Astrocyte (in vitro differentiated cells and primary cell): ENCODE data around the gene LBX2. TPM values are rescaled to one million over a fixed set of nuclear protein-coding genes. Genes with fewer than 3 reads are reported as not detected.
A peak's percentile ranks its signal among the peaks of the same experiment; 100 is the strongest.

Source experiments
- DNase-seq: peaks from one replicate; pipeline ENCODE4 v3.0.0-alpha.2; 2010; ENCODE audit warnings: low read depth
- FAIRE-seq: peaks from 2 replicates; lab custom pipeline; 2011; peaks lifted over from hg19 to GRCh38; lab: Jason Lieb, UNC
- H2AFZ ChIP-seq: 2 replicates; pipeline ENCODE4 v1.6.0; 2012; ENCODE audit warnings: low read depth, low read length, inconsistent platforms
- H3K27ac ChIP-seq: 2 replicates; pipeline ENCODE4 v1.5.1; 2011; ENCODE audit warnings: low read depth, low read length, inconsistent platforms
- H3K27me3 ChIP-seq: 2 replicates; pipeline ENCODE4 v1.6.0; 2011; ENCODE audit warnings: low read length, inconsistent platforms; ENCODE audit not compliant: insufficient read depth
- H3K36me3 ChIP-seq: 2 replicates; pipeline ENCODE4 v1.5.1; 2011; ENCODE audit warnings: low read length, inconsistent platforms; ENCODE audit not compliant: insufficient read depth
- H3K4me1 ChIP-seq: 2 replicates; pipeline ENCODE4 v1.5.1; 2011; ENCODE audit warnings: low read length, inconsistent platforms; ENCODE audit not compliant: insufficient read depth
- H3K4me2 ChIP-seq: 2 replicates; pipeline ENCODE4 v1.6.0; 2012; ENCODE audit warnings: low read length, inconsistent platforms
- H3K4me3 ChIP-seq: 2 replicates; pipeline ENCODE4 v1.5.1; 2011; ENCODE audit warnings: low read depth, mild to moderate bottlenecking, low read length, inconsistent platforms; ENCODE audit not compliant: insufficient read depth
- H3K79me2 ChIP-seq: 2 replicates; pipeline ENCODE4 v1.6.0; 2012; ENCODE audit warnings: mild to moderate bottlenecking, low read length, inconsistent platforms; ENCODE audit not compliant: insufficient read depth
- H3K9ac ChIP-seq: 2 replicates; pipeline ENCODE4 v1.6.0; 2012; ENCODE audit warnings: mild to moderate bottlenecking, low read length, inconsistent platforms
- H3K9me3 ChIP-seq: 2 replicates; pipeline ENCODE4 v1.5.1; 2012; ENCODE audit warnings: low read depth, mild to moderate bottlenecking, low read length, inconsistent platforms; ENCODE audit not compliant: insufficient read depth
- H4K20me1 ChIP-seq: 2 replicates; pipeline ENCODE4 v1.6.0; 2012; ENCODE audit warnings: low read length, inconsistent platforms; ENCODE audit not compliant: insufficient read depth
- H3K27ac Mint-ChIP-seq: one replicate; pipeline ENCODE4 v1.8.0; 2021; ENCODE audit warnings: mild to moderate bottlenecking, mixed read lengths; ENCODE audit not compliant: unreplicated experiment
- H3K27me3 Mint-ChIP-seq: one replicate; pipeline ENCODE4 v1.8.0; 2021; ENCODE audit warnings: low read depth, mixed read lengths; ENCODE audit not compliant: unreplicated experiment
- H3K36me3 Mint-ChIP-seq: one replicate; pipeline ENCODE4 v1.8.0; 2021; ENCODE audit warnings: low read depth, mixed read lengths; ENCODE audit not compliant: unreplicated experiment
- H3K4me1 Mint-ChIP-seq: one replicate; pipeline ENCODE4 v1.8.0; 2021; ENCODE audit warnings: low read depth, mixed read lengths; ENCODE audit not compliant: unreplicated experiment
- H3K4me3 Mint-ChIP-seq: one replicate; pipeline ENCODE4 v1.8.0; 2021; ENCODE audit warnings: mild to moderate bottlenecking, moderate library complexity, mixed read lengths; ENCODE audit not compliant: unreplicated experiment
- H3K9me3 Mint-ChIP-seq: one replicate; pipeline ENCODE4 v1.8.0; 2021; ENCODE audit warnings: mild to moderate bottlenecking, mixed read lengths; ENCODE audit not compliant: unreplicated experiment
- CTCF ChIP-seq: IDR thresholded peaks from 2 replicates; pipeline ENCODE4 v1.5.1; 2011; ENCODE audit warnings: low read depth, mild to moderate bottlenecking, inconsistent platforms, low read length, moderate library complexity; ENCODE audit not compliant: insufficient read depth
- EZH2 ChIP-seq: IDR thresholded peaks from 2 replicates; pipeline ENCODE4 v1.6.1; 2012; ENCODE audit warnings: mild to moderate bottlenecking, low read length, inconsistent platforms; ENCODE audit not compliant: insufficient read depth
- total RNA-seq: library from RNA; stranded (reverse); gene quantifications from 2 replicates; pipeline ENCODE4 v1.2.1, GENCODE V29; 2021

LBX2 gene
- total RNA-seq, 1 donor from 2014 or later = 1.0 TPM

GRCh38 chr2:74516650-74517049 is 17.2 kb upstream of the LBX2 start:
- FAIRE-seq (no peak), DNase-seq (no peak)
- no peaks in the 10 kb centered on the region for H3K79me2 ChIP-seq
- no peak for TF ChIP-seq CTCF
- no peak for TF ChIP-seq EZH2
- Mint-ChIP-seq H3K9me3 (peaks cover 8% of the 10 kb centered on the region), H3K36me3 (no peaks in the 10 kb centered on the region), H3K27me3 (peaks cover 75% of the 10 kb centered on the region), H3K4me3 (no peak overlapping the region), H3K4me1 (no peaks in the 10 kb centered on the region), H3K27ac (no peak overlapping the region)
- H3K4me2 ChIP-seq = peak overlapping the region; percentile 51
- H3K9me3 ChIP-seq = no peaks in the 10 kb centered on the region
- no peak overlapping the region for H3K4me3 ChIP-seq
- H4K20me1 ChIP-seq = peaks cover 6% of the 10 kb centered on the region
- H3K4me1 ChIP-seq = peaks cover 5% of the 10 kb centered on the region
- H3K9ac ChIP-seq = no peak overlapping the region
- no peaks in the 10 kb centered on the region for H3K36me3 ChIP-seq
- no peak overlapping the region for H2AFZ ChIP-seq
- peaks cover 85% of the 10 kb centered on the region for H3K27me3 ChIP-seq
- H3K27ac ChIP-seq = no peak overlapping the region

- no peaks in the 10 kb centered on the region for H3K36me3 ChIP-seq
- H3K4me1 ChIP-seq = peaks cover 10% of the 10 kb centered on the region
- DNase-seq = no peak
- H3K4me3 Mint-ChIP-seq = no peak overlapping the region
- H2AFZ ChIP-seq = peak overlapping the region; percentile 63
- H4K20me1 ChIP-seq = peaks cover 6% of the 10 kb centered on the region
- no peak overlapping the region for H3K9ac ChIP-seq
- H3K27ac Mint-ChIP-seq = no peak overlapping the region
- H3K79me2 ChIP-seq = no peaks in the 10 kb centered on the region
- peaks cover 91% of the 10 kb centered on the region for H3K27me3 ChIP-seq
- no peak for FAIRE-seq
- no peak overlapping the region for H3K4me3 ChIP-seq
- peaks cover 8% of the 10 kb centered on the region for H3K9me3 Mint-ChIP-seq
- H3K36me3 Mint-ChIP-seq = no peaks in the 10 kb centered on the region
- no peaks in the 10 kb centered on the region for H3K9me3 ChIP-seq
- peak overlapping the region; percentile 51 for H3K4me2 ChIP-seq
- no peak overlapping the region for H3K27ac ChIP-seq
- no peaks in the 10 kb centered on the region for H3K4me1 Mint-ChIP-seq
- peaks cover 76% of the 10 kb centered on the region for H3K27me3 Mint-ChIP-seq
- peak; percentile 82 for TF ChIP-seq EZH2
- TF ChIP-seq CTCF = no peak
Observed at GRCh38 chr2:74515981-74516633, 16.7 kb upstream of the LBX2 start.

- TF ChIP-seq CTCF = no peak
- peak; percentile 96 for TF ChIP-seq EZH2
- Histone ChIP-seq H3K4me3 (no peak overlapping the region), H3K4me2 (peak overlapping the region; percentile 51), H3K9me3 (no peaks in the 10 kb centered on the region), H3K9ac (no peak overlapping the region), H3K79me2 (no peaks in the 10 kb centered on the region), H3K36me3 (no peaks in the 10 kb centered on the region), H3K27me3 (peaks cover 91% of the 10 kb centered on the region), H3K27ac (no peak overlapping the region), H3K4me1 (peaks cover 11% of the 10 kb centered on the region), H4K20me1 (peaks cover 6% of the 10 kb centered on the region), H2AFZ (peak overlapping the region; percentile 63)
- H3K4me3 Mint-ChIP-seq = no peak overlapping the region
- FAIRE-seq (no peak), DNase-seq (no peak)
- no peaks in the 10 kb centered on the region for H3K4me1 Mint-ChIP-seq
- H3K27ac Mint-ChIP-seq = no peak overlapping the region
- H3K9me3 Mint-ChIP-seq = peaks cover 8% of the 10 kb centered on the region
- H3K27me3 Mint-ChIP-seq = peaks cover 80% of the 10 kb centered on the region
- H3K36me3 Mint-ChIP-seq = no peaks in the 10 kb centered on the region
Observed at GRCh38 chr2:74515271-74515980, 16.0 kb upstream of the LBX2 start.
